HG02642 (cell line): Measurements from ENCODE around the gene PDK1.
"Not testable (repeated sequence)": the region's sequence is repeated elsewhere in the genome, so short reads cannot be mapped to it uniquely, and the experiment has no call there.

ENCODE experiments used
- ATAC-seq: cut with Tn5 transposase; IDR thresholded peaks from one replicate; pipeline ENCODE4 v1.9.1; 2021; ENCODE audit warnings: mild to moderate bottlenecking; ENCODE audit not compliant: unreplicated experiment, poor library complexity

PDK1 gene

DNA sequence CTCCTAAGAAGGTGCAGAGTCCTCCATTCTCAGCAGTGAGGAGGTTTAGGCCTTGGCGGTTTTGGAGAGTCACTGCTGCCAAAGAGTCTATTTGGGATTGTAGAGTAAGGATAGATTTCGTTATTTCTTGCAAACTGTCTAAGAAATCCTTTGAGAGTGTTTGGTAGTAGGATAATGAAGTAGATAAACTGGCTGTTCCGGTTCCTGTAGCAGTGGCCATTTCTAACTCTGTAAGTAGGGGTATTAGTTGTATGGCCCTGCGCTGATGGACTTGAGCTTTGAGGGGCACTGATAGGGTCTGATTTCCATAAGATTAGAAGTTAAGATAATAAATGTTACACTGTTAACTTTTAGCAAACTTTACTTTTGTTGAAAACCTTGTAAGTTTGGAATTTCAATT lies 35.5 kb downstream of the PDK1 start:
- ATAC-seq = not testable (repeated sequence)

DNA sequence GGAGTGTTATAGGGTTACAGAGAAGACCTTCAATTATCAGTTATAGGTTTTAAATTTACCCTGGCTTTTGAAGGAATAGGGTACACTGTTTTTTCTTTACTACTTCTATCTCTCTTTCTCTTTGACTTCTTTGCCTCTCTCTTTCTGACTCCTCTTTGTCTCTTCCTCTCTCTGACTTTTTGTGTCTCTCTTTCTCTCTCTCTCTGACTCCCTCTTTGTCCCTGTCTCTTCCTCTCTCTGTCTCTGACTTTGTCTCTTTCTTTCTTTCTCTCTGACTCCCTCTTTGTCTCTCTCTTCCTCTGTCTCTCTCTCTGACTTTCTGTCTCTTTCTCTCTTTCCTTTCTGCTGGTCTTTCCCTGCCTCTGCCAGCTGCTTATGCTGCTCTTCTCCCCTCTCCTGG lies 36.3 kb downstream of the PDK1 start:
- ATAC-seq = not testable (repeated sequence)

GRCh38 chr2:172596776-172597175 lies 40.9 kb downstream of the PDK1 start:
- peak; percentile 80 for ATAC-seq

- no peak for ATAC-seq
Observed at GRCh38 chr2:172597176-172597842, 41.4 kb downstream of the PDK1 start.

GRCh38 chr2:172599947-172600346 lies 44.1 kb downstream of the PDK1 start:
- no peak for ATAC-seq

GRCh38 chr2:172600557-172601008 lies 44.7 kb downstream of the PDK1 start:
- no peak for ATAC-seq

GRCh38 chr2:172606285-172606684 lies 50.4 kb downstream of the PDK1 start:
- no peak for ATAC-seq

DNA sequence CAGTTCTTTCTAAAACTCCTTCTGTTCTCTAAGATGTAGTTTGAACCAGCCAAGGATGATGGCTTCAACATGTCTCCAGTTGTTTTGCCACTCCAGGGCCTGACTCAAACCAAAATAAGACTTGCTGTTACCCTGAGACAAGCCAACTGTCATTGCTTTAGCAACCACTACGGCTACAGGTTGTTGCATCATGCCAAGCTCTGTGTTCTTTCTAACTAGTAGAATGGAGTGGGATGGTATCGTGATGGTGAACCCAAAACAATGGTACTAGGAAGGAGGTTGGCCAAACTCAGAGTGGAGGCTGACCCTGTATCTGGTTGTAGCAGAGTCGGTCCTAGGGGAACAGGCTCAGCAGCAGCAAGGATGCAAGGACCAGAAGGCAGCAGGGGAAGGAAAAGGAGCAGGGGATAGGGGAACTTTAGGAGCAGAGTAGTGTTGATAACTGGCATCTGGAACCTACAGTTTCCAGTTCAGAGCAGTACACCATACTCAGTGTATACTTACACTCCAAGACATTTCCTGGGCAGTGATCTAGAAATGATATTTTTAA lies 51.6 kb downstream of the PDK1 start:
- no peak for ATAC-seq

GRCh38 chr2:172609488-172609887 lies 53.6 kb downstream of the PDK1 start:
- ATAC-seq = no peak

GRCh38 chr2:172612051-172612450 lies 56.2 kb downstream of the PDK1 start:
- ATAC-seq = no peak

GRCh38 chr2:172613040-172613439 lies 57.1 kb downstream of the PDK1 start:
- no peak for ATAC-seq

DNA sequence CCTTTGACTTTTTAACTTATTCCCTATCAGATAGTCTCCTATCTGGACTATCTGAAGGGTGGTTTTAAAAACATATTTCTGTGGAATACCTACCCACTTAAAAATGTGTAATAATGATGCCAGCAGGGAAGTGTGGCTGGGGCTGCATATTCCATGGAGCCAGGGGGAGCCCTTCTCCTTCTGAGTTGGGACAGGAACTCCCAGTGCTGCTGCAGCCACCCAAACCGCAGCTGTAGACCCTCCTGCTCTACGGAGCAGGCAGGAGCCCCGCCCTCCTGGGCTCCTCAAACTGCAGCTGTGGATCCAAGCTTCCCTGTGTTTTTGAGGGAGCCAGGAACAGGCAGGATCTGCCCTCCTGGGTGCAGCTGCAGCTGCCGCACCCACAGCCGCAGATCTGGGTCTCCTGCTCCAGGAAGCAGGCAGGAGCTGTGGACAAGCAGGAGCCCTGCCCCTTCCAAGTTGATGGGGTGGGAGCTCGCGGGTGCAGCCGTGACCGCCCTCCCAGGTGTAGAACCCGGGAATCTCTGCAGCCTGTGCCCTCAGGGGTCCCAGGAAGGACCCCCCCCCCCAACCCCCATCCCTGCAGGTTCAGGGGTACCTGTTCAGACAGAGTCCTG lies 57.8 kb downstream of the PDK1 start:
- no peak for ATAC-seq

DNA sequence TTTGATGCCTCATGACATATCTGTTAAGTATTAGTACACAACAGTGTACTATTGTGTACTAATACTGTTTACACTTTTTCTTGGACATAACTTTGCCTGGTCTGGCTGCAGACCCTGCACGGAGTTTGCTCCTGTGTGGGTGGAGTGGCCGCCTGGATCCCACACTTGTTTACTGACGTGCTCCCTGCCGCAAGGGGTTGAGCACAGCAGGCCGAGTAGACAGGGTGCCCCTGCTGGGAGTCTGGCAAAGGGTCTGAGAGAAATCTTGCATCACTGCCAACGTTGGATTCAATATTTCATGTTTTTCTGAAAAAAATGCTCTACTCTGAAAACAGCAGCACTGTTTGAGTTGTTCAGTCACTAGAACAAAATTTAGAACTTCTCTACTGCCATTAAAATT lies 59.0 kb downstream of the PDK1 start:
- ATAC-seq = no peak

- ATAC-seq = no peak
Observed at GRCh38 chr2:172615727-172616261, 59.9 kb downstream of the PDK1 start.

DNA sequence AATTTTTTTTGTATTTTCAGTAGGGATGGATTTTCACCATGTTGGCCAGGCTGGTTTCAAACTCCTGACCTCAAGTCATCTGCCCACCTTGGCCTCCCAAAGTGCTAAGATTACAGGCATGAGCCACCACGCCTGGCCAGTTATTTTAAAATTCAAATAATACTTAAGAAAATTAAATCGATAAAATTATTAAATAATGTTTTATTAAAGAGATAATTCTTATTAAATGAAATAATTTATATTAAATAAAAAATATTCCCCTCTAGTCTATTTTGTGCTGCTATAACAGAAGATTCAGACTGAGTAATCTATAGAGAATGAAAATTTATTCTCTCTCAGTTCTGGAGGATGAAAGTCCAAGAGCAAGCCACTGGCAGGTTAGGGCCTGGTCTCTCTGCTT lies 61.2 kb downstream of the PDK1 start:
- no peak for ATAC-seq

GRCh38 chr2:172623249-172623965 lies 67.5 kb downstream of the PDK1 start:
- no peak for ATAC-seq

- no peak for ATAC-seq
Observed at GRCh38 chr2:172624996-172625395, 69.1 kb downstream of the PDK1 start.

DNA sequence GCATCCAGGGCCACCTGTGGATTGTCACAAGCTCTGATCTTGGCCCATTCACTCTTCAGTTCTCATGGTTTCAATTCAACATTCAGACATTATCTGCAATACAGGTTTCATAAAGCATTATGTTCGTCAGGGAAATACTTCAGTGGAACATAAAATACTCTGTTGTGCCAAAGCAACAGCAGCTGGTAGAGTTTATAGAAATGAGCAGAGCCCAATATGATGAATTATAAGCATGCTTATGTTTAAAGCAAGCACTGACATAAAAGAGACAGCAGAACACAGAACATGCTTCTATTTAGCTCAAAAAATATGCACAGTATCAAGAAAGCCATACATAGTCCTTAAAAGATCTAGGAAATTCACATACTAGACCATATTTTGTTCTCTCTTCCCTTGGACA lies 71.3 kb downstream of the PDK1 start:
- no peak for ATAC-seq

GRCh38 chr2:172628085-172628484 lies 72.2 kb downstream of the PDK1 start:
- ATAC-seq = no peak

GRCh38 chr2:172629586-172629985 lies 73.7 kb downstream of the PDK1 start:
- no peak for ATAC-seq

GRCh38 chr2:172630181-172630580 lies 74.3 kb downstream of the PDK1 start:
- no peak for ATAC-seq
